ENCODE results near the gene S1PR1. TPM values are rescaled to one million over a fixed set of nuclear protein-coding genes. Genes with fewer than 3 reads are reported as not detected.

The S1PR1 gene
- total RNA-seq, 1 donor: 247 TPM

Other genes with a start within 250 kb of the S1PR1 start
- 42.1 TPM for gene DPH5, start 211.2 kb upstream of the S1PR1 start, total RNA-seq